T-helper 1 cell (primary cell): ENCODE measurements around the gene CACNA2D3.
"Not testable (repeated sequence)": the region's sequence is repeated elsewhere in the genome, so short reads cannot be mapped to it uniquely, and the experiment has no call there.

Experiments used
- DNase-seq, 5 donors: peaks; one replicate each; pipeline ENCODE4 v3.0.0-alpha.2; 2012 to 2020

The CACNA2D3 gene

GRCh38 chr3:54941690-54942362 lies 819.5 kb downstream of the CACNA2D3 start:
- no peak for DNase-seq

- no peak for DNase-seq
Measured at GRCh38 chr3:54949491-54950044, 827.2 kb downstream of the CACNA2D3 start.

GRCh38 chr3:54950391-54951003 lies 828.1 kb downstream of the CACNA2D3 start:
- no peak for DNase-seq

GRCh38 chr3:54951405-54951804 lies 829.1 kb downstream of the CACNA2D3 start:
- no peak for DNase-seq

- no peak for DNase-seq
Measured at GRCh38 chr3:54954022-54954421, 831.7 kb downstream of the CACNA2D3 start.

DNA sequence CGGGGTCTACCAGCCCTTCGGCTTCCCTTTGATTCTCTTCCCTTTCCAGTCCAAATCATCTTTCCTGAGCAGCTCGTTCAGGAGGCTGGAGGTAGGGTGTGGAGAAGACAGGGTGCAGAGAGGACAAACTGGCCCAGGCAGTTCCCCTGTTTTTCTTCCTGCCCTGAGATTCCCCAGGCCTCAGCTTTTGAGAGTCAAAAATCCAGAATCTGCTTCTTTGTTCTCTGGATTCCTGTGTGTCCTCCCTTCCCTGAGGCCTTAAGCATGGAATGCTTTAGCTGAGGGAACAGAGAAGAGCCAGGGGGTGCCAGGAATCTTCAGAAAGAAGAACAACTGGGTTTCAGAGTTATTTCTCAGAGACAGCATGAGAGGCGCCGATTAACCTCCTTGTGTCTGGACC lies 832.2 kb downstream of the CACNA2D3 start:
- DNase-seq: no peak

DNA sequence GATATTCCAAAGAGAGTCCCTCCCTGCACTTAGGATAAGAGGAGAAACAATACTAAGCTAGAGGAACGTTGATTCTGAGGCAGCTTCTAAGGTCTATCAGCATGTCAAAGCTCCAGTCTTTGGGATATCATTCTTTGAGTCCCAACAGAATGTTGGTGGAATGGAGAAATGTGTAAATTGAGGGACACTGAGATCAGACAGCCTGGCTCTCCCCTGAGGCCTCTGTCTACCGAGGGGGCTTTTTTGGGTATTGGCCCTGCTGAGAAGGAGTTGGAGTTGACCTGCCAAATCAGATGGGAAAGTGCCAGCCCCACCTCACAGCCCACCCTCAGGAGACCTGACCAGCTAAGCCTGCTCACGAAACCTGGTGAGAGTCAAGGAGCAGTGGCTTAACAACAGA lies 833.1 kb downstream of the CACNA2D3 start:
- no peak for DNase-seq

GRCh38 chr3:54955941-54956340 lies 833.6 kb downstream of the CACNA2D3 start:
- DNase-seq: no peak

GRCh38 chr3:54957711-54958110 lies 835.4 kb downstream of the CACNA2D3 start:
- DNase-seq: no peak

DNA sequence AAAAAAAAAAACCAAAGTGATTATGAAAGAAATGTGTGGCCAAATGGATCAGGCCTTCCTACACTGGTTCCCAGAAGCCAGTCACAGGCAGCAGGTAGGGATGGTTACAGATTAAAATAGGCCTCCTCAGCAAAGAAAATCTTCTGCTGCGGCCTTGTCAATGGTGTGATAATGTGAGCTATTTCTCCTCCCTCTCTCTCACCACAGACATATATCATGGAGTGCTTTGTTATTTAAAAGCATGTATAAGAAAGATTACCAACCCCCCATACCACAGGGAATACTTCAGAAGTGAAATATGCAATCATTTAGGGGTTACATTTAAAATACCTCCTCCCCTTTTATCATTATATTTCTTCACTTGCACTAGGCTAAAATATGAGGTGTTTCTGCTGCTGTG lies 837.7 kb downstream of the CACNA2D3 start:
- DNase-seq: no peak

- DNase-seq: no peak
Measured at GRCh38 chr3:54960701-54961100, 838.3 kb downstream of the CACNA2D3 start.

DNA sequence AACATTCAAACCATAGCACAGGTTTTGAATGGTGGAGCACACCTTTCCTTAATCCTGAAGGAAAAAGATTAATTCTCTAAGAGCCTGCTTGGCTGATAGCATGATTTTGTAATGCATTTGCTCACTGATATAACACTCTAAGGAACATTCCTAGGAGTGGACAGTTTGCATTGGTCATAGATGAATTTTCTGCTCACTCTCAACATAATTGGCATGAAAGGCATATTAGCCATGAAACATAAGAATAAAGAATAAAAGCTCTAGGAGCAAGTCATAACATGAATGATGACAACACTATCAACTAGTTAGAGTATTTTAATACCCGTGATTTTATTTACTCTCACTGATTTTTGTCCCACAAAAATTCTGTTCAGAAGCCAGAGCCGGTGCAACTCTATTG lies 839.8 kb downstream of the CACNA2D3 start:
- no peak for DNase-seq

- no peak for DNase-seq
Measured at GRCh38 chr3:54963641-54964040, 841.3 kb downstream of the CACNA2D3 start.

DNA sequence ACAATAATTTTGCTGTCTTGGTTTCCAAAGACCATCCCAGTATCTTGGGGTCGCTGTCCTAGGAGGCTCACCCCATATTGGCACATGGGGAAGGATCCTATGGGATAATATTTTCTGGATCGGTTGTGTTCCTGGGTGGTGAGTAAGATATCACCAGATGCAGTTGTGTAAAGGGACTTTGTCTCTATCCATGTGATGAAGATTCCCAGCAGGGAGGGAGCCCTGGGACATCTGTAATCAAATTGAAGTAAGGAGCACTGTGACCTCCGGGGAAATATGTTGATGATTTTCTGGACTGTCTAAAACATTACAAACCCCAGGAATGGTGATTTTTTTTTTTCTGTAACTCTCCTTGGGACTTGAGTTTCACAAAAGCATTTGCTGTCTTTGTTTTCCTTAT lies 841.7 kb downstream of the CACNA2D3 start:
- DNase-seq: no peak

DNA sequence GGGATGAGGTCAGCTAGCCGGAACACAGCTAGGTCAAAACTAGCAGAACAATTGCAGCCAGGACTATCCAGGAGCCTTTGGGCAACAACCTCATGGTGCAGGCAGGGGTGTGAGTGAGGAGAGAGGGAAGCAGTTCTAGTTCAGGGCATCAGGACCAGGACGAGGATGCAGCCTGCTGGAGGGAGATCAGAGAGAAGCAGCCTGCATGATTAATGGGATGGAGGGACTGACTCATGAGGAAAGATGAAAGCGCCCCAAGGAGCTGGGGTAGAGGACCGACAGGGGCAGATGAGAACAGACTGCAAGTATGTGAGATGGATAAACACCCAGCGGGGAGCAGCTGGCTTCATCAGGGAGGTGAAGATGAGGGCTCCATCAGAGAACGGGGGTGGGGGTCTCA lies 843.4 kb downstream of the CACNA2D3 start:
- no peak for DNase-seq

DNA sequence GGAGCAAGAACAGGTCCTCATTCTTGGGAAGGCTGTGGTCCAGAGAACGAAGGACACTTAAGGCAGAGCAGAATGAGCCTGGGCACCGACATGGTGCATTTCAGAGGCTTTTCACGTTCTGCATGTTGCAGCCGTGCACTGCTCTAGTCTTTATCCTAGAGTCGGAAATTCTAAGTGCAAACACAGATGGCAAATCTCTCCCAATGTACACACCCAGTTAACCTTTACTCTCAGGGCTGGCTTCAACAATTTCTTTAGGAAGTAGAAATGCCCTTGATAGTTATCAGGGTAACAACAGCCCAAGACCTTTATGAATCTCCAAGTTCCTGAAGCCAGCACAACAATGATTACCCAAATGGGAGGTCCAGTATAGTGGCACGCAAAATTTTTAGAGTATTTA lies 844.6 kb downstream of the CACNA2D3 start:
- DNase-seq: no peak

GRCh38 chr3:54967731-54968161 lies 845.4 kb downstream of the CACNA2D3 start:
- DNase-seq: no peak

- DNase-seq: no peak
Measured at GRCh38 chr3:54968546-54969172, 846.3 kb downstream of the CACNA2D3 start.

DNA sequence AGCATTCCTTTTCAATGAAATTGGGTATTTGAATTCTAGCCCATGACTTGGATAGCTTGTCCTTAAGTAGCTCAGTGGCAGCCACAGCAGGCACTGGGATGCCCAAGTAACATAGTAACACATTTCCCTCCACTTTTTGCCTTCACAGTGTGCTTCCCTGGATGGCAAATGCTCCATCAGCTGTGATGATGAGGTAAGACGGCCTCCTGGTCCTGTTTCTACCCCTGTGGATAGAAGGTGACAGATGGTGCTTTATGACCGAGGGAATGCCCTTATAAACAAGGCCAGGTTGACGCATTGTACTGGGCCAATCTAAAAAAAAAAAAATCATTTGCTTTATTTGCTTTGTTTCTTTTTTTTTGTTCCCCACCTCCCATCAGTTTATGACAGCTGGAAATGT lies 847.3 kb downstream of the CACNA2D3 start:
- no peak for DNase-seq

- no peak for DNase-seq
Measured at GRCh38 chr3:54970895-54971294, 848.5 kb downstream of the CACNA2D3 start.

- DNase-seq: no peak
Measured at GRCh38 chr3:54977439-54977838, 855.1 kb downstream of the CACNA2D3 start.

GRCh38 chr3:54977946-54978345 lies 855.6 kb downstream of the CACNA2D3 start:
- DNase-seq: not testable (repeated sequence)

DNA sequence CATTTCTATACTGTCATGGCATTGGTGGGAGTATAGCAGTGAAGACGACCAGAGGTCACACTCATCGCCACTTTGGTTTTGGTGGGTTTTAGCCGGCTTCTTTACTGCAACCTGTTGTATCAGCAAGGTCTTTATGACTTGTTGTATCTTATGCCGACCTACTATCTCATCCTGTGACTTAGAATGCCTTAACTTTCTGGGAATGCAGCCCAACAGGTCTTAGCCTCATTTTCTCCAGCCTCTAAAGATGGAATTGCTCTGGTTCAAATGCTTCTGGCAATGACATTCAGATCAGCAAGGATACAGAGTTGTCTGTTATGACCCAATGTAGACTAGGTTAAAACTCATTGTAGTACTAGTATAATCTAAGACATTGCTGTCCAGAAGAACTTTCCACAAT lies 860.5 kb downstream of the CACNA2D3 start:
- DNase-seq: no peak
